Measurements from ENCODE around the gene NOS1AP.

NOS1AP gene

DNA sequence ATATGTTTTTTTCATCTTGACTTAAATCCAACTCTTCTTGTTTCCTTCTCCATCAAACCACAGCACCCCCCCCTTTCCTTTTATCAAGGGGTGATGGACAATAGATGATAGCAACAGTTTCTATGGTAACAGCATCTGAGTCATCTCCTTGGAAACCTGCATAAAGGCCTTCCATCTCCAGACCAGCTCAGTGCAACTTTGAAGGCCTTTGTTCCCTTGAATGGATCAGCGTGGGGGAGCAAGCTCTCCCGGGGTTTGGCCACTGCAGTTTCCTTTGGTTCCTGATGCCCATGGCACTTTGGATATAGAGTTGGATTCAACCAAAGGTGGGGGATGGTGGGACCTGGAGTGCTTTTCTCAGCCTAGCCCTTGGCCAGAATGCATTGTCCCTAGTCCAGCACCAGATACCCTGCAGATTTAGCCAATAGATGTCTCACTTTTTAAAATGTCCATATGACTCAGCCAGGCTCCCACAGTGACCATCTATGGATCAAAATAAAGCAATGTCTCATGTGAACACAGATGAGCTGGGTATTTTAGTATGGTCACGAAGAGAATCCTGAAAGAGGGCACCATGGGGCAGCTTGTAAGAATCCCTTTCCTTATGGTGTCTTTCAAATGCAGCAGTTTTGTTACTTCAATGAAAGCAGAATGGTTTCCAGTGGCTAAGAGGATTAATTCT is 179.5 kb downstream of the NOS1AP start:
- TF ChIP-seq GATA3 (IDR thresholded peaks at IDR 0.05; ENCODE audit: low read depth, low read length) (no peak), GATA2 (IDR thresholded peaks at IDR 0.05; ENCODE audit: low read depth, low read length) (no peak)

DNA sequence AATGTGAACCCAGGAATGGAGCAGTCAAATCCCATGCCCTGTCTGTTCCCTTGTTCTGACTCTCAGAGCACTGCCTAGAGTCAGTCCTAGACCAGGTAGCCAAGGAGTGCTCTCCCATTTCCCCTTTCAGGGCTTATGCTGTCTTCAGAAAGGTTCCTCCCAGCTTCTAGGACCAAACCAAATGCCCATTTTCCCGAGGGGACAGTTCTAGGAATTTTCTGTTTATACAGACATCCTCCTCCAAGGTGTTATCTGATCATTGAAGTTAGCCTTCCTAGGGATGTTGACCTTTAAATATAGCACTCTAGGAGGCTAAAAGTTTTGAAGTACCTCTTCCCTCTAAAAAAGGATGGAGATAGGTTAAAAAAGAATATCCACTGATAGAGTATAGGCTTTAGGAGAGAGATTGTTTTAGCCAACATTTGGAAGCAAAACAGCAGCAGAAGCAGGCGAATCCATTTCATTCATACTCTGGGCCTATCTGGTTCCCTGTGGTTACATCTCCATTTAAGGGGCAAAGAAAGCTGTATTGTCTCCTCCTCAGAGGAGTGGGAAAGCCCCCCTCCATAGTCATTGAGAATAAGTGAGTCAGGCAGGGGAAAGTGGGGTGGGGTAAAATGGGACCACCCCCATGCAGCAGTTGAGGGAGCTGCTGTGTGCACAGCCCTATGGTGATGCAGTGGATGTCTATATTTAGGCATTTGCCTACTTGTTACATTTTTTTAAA is 180.7 kb downstream of the NOS1AP start:
- no peak for TF ChIP-seq GATA3 (IDR thresholded peaks at IDR 0.05; ENCODE audit: low read depth, low read length)
- no peak for TF ChIP-seq GATA2 (IDR thresholded peaks at IDR 0.05; ENCODE audit: low read depth, low read length)

DNA sequence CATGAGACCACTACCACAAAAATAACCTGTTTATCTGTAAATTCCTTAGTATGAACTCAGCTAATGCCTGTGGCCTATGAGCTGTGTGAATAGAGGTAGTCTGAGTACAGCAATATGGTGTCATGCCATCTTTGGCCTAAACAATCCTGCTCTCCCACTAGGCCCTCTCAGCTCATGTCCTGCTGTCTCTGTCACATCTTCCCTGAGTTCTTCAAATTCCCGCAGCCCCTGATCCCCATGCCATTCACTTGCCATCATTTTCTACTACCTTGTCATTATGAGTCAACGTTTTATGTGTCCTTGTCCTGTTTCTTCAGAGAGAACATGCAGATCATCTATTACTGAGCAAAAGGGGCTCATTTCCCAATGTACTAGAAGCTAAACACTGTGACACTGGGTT is 181.6 kb downstream of the NOS1AP start:
- TF ChIP-seq GATA3 (IDR thresholded peaks at IDR 0.05; ENCODE audit: low read depth, low read length) (no peak), GATA2 (IDR thresholded peaks at IDR 0.05; ENCODE audit: low read depth, low read length) (no peak)

GRCh38 chr1:162252214-162252613 is 182.7 kb downstream of the NOS1AP start:
- no peak for TF ChIP-seq GATA2 (IDR thresholded peaks at IDR 0.05; ENCODE audit: low read depth, low read length)
- no peak for TF ChIP-seq GATA3 (IDR thresholded peaks at IDR 0.05; ENCODE audit: low read depth, low read length)

- TF ChIP-seq GATA3 (IDR thresholded peaks at IDR 0.05; ENCODE audit: low read depth, low read length) (no peak), GATA2 (IDR thresholded peaks at IDR 0.05; ENCODE audit: low read depth, low read length) (no peak)
These were observed 184.3 kb downstream of the NOS1AP start for GRCh38 chr1:162253790-162254189.

DNA sequence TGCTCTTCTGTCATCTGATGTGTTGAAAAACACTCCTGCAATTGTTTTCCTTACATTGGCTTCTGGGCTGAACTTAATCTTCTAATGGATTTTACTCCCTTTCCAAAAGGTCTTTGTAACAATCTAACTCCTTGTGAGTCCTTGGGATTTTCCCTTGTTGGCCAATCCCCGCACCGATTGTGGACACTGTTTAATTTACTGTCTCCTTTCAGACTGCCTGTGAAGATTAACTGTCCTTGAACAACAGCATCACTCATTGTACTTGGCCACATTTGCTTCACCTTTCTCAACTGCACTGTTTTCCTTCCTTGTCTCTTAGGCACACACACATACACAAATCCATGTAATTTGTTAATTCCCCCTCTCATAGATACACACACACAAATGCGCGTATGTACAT is 186.8 kb downstream of the NOS1AP start:
- TF ChIP-seq GATA3 (IDR thresholded peaks at IDR 0.05; ENCODE audit: low read depth, low read length), result no peak
- no peak for TF ChIP-seq GATA2 (IDR thresholded peaks at IDR 0.05; ENCODE audit: low read depth, low read length)

GRCh38 chr1:162258394-162258793 is 188.9 kb downstream of the NOS1AP start:
- no peak for TF ChIP-seq GATA3 (IDR thresholded peaks at IDR 0.05; ENCODE audit: low read depth, low read length)
- TF ChIP-seq GATA2 (IDR thresholded peaks at IDR 0.05; ENCODE audit: low read depth, low read length), result no peak

- TF ChIP-seq GATA2 (IDR thresholded peaks at IDR 0.05; ENCODE audit: low read depth, low read length) (no peak), GATA3 (IDR thresholded peaks at IDR 0.05; ENCODE audit: low read depth, low read length) (no peak)
These were observed 190.5 kb downstream of the NOS1AP start for GRCh38 chr1:162259894-162260455.

DNA sequence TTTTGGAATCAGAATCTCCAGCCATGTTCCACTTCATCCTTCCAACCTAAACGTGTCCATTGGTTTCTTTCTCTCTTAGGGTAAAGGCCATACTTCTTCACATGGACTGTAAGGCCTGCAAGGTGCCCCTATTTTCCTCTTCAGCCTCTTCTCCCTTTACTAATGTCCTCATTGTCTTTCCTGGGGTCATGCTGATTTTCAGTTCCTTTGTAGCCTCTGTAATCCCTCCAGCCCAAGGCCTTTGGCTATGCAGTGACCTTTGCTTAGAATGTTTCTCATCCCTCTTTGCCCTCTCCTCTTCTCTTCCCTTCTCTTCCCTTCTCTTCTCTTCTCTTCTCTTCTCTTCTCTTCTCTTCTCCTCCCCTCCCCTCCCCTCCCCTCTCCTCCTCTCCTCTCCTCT is 194.6 kb downstream of the NOS1AP start:
- no peak for TF ChIP-seq GATA2 (IDR thresholded peaks at IDR 0.05; ENCODE audit: low read depth, low read length)
- TF ChIP-seq GATA3 (IDR thresholded peaks at IDR 0.05; ENCODE audit: low read depth, low read length), result no peak

DNA sequence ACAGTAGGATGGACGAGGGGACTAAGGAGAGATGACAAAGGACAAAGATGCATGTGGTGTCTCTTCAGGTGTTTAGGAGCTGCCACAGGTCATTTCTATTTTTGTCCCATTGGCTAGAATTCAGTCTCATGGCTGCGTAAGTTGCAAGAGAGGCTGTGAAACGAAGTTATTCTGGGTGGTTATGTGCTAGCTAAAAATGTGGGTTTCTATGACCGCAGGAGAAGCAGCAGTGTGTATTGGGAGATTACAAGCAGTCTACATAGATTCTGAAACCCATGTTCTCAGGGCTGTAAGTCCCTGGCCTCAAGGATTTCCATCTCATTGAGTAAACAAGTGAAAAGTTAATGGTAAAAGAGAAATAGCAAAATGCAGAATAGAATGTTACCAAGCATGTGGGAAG is 196.5 kb downstream of the NOS1AP start:
- TF ChIP-seq GATA2 (IDR thresholded peaks at IDR 0.05; ENCODE audit: low read depth, low read length) (no peak), GATA3 (IDR thresholded peaks at IDR 0.05; ENCODE audit: low read depth, low read length) (no peak)

DNA sequence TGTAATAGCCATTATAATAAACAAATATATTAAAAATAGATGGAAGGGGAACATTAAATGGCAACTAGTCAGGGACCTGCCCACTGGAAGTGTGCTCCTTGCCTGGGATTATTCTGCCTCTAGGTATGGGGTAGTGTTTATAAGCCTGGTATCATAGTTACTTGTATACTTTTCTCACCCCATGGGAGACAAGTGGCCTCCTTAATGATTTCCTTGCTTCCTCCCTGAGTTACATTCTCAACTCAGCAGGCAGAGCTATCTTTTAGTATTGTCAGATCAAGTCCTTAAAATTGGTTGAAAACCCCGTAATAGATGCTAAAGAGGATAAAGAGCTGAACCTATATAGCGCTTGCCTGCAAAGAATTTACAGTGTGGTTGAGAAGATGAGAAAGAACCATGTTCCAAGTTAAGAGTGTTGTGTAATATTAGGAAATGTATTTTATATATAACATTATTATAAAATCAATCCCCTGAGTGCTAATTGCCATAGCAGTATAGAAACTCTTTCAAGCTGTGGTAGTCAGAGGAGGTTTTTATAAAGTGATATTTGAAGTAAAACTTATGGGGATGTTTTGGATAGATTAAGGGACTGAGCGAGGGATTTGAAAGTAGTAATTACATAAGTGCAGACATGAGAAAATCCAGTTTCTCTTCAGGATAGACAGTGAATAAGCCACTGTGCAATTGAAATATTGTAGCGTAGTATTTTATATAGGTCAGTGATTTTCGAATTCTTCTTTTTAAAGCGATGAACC is 200.7 kb downstream of the NOS1AP start:
- no peak for TF ChIP-seq GATA3 (IDR thresholded peaks at IDR 0.05; ENCODE audit: low read depth, low read length)
- TF ChIP-seq GATA2 (IDR thresholded peaks at IDR 0.05; ENCODE audit: low read depth, low read length), result no peak

GRCh38 chr1:162271972-162272371 is 202.5 kb downstream of the NOS1AP start:
- TF ChIP-seq GATA2 (IDR thresholded peaks at IDR 0.05; ENCODE audit: low read depth, low read length), result no peak
- no peak for TF ChIP-seq GATA3 (IDR thresholded peaks at IDR 0.05; ENCODE audit: low read depth, low read length)

DNA sequence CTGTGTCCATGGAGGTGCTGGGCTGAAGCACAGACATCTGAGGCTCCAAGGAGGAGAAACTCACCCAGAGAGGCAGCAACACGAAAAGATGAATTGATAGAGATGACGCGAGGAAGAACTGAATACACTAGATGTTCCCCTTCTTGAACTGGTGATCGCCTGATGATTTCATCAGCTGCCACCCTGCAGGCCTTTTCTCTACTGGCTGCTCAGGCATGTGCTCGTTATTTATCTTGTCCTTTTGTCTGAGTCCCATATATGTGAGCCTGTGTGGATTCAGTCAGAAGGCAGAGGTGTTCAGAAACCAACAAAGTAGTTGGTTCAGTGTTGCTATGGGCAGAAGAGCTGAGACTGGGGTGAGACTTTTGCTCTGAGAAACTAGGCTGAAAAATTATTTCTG is 202.9 kb downstream of the NOS1AP start:
- TF ChIP-seq GATA3 (IDR thresholded peaks at IDR 0.05; ENCODE audit: low read depth, low read length), result no peak
- no peak for TF ChIP-seq GATA2 (IDR thresholded peaks at IDR 0.05; ENCODE audit: low read depth, low read length)

GRCh38 chr1:162275622-162276175 is 206.2 kb downstream of the NOS1AP start:
- TF ChIP-seq GATA3 (IDR thresholded peaks at IDR 0.05; ENCODE audit: low read depth, low read length), result no peak
- TF ChIP-seq GATA2 (IDR thresholded peaks at IDR 0.05; ENCODE audit: low read depth, low read length), result no peak
